Activated gamma-delta T cell treated with anti-CD3 and anti-CD28 coated beads, Interleukin-2, amount 50 U/mL, for 16 hours (primary cell): Measurements from ENCODE around the gene TCF15.
"Not testable (repeated sequence)": the region's sequence is repeated elsewhere in the genome, so short reads cannot be mapped to it uniquely, and the experiment has no call there.

Experiments
- DNase-seq: peaks from one replicate; pipeline ENCODE4 v3.0.0-alpha.2; 2020; ENCODE audit warnings: low read depth

Gene TCF15

DNA sequence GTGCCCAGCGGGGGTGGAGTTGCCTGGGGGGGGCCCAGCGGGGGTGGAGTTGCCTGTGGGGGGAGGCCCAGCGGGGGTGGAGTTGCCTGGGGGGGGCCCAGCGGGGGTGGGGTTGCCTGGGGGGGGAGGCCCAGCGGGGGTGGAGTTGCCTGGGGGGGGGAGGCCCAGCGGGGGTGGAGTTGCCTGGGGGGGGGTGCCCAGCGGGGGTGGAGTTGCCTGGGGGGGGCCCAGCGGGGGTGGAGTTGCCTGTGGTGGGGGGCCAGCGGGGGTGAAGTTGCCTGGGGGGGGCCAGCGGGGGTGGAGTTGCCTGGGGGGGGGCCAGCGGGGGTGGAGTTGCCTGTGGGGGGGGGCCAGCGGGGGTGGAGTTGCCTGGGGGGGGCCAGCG lies 31.9 kb upstream of the TCF15 start:
- DNase-seq = not testable (repeated sequence)

DNA sequence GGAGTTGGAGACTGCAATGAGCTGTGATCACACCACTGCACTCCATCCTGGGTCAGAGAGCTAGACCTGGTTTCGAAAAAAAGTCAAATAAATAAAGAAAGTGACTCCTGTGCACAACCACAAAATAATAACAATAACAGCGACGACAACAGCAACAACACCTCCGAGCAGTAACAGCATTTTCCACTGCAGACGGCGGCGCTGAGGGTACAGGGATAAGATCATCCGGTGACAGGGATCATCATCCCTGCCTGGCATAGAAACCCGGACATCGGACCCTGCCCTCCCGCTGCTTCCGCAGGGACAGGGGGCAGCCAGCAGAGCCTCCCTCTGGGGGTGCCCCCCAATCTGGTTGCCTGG lies 31.4 kb upstream of the TCF15 start:
- DNase-seq = no peak

DNA sequence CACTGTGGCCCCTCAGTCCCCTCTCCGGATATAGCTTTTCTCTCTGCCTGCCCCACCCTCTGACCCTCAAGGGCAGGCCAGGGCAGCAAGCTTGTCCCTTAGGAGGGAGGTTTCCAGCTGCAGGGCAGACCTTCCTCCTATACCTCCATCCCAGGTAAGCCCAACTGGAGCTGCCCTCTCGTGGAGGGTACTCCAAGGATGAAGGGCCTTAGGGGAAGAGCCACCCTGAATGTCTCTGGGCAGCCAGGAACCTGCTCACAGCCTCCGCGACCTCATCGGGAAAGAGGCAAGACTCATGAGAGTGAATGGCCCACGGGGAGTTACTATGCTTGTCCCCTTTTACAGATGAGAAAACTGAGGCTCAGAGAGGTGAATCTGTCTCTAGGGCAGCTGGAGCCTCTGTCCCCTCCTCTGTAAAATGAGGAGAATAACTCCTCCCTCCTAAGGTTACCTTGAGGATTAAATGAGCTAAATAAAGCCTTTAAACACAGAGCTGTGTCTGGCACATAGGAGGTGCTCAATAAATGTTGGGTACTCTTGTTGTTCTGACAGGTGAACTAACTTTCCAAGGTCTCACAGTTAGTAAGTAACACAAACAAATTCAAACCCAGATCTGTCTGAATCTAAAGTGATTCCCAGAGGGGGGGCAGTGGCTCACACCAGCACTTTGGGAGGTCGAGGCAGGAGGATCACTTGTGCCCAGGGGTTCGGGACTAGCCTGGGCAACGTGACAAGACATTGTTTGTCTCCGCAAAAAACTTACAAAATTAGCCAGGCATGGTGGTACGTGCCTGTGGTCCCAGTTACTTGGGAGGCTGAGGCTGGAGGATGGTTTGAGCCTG lies 30.8 kb upstream of the TCF15 start:
- no peak for DNase-seq

DNA sequence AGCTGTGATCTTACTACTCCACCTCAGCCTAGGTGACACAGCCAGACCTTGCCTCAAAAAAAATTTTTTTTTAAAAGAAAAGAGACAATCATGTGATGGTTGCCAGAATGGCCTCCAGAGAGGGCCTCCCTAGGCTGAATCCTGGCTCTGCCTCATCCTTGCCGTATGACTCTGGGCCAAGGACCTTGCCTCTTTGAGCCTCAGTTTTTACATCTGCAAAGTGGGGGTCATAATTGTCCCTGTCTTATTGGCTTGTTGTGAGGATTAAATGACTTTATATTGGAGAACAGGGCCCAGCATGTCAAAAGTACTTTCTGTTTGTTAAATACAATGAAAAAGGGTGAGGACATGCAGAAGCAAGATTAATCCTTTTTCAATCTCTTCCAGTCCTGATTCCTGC lies 28.5 kb upstream of the TCF15 start:
- no peak for DNase-seq

DNA sequence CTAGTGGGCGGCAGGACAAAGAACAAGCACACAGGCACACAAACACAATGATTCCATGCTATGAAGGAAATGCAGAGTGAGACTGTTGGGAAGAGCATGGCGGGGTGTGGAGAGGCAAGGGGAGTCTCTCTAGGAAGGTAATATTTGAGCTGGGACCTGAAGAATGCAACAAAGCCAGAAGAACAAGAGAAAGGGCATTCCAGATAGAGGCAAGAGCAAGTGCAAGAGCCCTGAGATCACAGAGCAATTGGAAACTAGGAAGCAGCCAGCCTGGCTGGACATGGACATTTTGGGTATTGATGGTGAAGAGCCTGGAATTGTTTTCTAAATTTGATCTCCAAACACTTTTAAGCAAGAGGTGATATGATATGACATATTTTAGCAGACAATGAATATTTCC lies 27.4 kb upstream of the TCF15 start:
- no peak for DNase-seq

- DNase-seq = no peak
These were observed 25.8 kb upstream of the TCF15 start for GRCh38 chr20:635893-636338.

DNA sequence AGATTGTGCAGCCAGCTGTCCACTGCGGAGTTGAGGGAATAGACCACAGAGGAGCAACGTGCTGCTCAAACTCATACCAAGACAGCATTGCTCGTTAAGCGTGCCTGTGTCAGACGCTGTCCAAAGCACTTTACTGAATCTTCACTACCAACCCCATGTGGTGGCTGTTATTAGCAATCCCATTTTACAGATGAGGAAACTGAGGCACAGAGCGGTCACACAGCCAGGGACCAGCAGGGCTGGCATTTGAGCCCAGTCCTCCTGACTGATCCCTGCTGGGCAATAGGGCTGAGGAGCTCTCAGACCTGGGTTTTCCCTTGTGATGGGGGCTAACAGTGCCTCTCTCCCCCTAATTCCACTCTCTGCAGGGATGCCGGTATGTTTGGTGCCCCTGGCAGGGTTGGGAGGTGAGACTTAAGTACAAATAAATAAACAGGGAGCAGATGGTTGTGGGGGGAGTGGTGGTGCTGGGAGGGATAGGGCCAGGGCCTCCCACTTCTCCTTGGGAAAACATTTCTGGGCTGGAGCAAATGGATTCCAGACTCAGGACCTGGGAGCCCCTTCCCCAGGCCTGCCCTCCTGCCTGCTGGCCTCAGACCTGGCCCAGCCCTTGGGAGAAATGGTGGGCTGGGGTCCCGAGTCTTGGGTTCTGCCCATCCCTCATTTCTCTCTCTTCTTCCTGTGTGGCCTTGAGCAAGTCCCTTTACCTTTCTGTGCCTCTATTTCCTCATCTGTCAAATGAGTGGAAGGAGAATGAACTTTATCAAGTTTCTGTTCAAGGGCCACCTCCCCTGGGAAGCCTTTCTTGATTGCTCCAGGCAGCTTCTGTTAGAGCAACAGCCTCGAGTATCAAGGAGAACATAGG lies 25.2 kb upstream of the TCF15 start:
- DNase-seq = no peak

DNA sequence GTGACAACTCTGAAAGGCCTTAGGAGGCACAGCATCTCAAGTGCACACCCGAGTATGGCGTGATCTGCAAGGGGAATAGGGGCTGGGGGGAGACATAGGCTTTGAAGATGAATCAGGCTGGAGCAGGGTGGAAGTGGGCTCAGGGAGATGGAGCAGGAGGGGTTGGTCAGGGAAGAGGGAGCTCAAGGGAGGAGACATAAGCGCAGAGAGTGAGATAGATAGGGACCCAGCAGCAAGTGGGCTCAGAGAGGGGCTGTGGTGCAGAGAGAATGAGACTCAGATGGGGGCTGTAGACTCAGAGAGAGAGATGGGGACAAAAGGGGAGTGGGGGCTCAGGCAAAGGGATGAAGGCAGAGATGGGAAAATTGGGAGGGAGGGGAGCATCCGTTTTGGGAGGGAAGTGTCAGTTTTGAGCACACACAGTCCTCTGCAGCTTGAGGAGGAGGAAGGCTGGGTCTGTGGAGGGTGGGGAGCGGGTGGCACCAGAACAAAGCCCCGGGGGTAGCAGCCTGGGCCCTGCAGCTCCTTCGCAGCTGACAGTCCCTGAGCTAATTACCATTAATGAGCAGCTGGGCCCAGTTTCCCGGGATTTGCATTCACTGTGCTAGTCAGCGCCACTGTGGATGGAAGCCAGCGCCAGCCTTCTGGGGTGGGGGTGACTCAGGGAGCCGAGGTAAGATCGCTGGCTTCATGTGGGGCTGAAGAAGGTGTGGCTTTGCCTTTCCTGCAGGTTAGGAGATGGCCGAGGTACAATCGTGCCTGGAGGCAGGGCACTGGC lies 24.2 kb upstream of the TCF15 start:
- DNase-seq = no peak

DNA sequence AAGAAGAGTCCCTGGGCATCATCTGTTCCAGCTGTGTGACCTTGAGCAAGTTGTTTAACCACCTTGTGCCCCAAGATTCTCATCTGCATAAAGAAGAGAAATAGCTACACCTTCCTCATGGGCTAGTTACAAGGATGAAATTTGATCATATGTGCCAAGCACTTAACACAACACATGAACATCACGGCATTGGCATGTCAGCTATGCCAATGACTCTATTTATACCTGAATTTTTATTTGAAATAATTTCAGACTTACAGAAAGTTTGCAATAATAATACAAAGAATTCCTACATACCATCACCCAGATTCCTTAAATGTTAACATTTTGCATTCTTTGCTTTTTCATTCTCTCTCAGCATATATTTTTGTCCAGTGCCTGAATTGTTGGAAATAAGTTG lies 21.0 kb upstream of the TCF15 start:
- no peak for DNase-seq

DNA sequence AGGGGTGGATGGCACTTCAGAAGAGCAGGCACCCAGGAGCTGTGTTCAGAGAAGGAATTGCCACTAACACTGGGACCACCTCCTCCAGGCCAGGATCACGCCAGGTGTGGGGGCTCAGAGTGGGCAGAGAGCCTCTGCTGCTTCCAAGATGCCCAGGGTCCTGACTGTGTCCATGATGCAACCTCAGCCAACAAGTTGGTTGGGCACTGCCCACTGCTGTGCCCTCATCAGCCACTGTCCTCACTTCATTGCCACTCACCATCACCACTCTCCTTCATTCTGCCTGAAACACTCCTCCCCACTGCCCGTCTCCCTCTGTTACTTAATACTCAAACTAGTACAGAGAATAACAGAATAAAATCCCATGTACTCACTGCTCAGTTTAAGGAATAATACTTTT lies 16.5 kb upstream of the TCF15 start:
- no peak for DNase-seq

DNA sequence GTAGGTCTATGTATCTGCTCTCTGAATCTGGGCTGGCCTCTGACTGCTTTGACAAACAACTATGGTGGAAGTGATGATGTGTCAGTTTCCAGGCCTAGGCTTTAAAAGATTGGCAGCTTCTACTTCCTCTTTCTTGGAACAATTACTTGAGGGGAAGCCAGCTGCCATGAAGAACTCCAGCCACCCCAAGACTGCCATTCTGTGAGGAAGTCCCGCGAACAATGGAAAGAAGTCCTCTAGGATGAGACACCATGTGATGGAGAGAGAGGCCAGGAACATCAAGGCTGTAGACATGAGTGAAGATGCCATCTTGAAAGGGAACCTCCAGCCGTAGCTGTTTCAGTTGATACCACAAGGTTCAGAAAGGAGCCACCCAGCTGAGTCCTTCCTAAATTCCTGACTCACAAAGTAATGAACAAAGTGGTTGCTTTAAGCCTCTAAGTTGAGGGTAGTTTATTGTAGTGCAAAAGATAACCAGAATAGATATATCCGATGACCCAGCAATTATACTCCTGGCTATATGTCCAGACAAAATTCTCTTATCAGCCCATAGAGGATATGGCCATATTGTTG lies 15.3 kb upstream of the TCF15 start:
- no peak for DNase-seq

- no peak for DNase-seq
These were observed 13.6 kb upstream of the TCF15 start for GRCh38 chr20:623704-624103.

DNA sequence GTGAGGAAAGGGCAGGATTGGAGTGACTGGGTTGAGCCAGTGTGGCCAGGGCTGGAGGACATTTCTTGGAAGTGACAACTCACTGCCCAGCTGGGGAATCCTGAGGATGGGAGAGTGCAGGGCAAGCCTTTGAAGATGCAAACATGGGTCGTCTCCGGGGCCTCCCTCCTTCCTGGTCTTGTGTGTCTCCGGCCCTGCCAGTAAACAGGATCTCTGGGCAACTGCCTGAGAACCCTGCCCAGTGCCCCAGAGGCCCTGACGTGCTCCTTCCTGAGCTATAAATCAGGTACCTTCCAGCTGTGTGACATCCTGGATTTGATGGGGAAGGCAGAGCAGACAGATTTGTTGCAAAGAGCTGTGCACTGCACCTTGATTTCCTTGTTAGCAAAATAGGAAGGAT lies 12.9 kb upstream of the TCF15 start:
- no peak for DNase-seq

- DNase-seq = no peak
These were observed 12.1 kb upstream of the TCF15 start for GRCh38 chr20:622161-622560.

DNA sequence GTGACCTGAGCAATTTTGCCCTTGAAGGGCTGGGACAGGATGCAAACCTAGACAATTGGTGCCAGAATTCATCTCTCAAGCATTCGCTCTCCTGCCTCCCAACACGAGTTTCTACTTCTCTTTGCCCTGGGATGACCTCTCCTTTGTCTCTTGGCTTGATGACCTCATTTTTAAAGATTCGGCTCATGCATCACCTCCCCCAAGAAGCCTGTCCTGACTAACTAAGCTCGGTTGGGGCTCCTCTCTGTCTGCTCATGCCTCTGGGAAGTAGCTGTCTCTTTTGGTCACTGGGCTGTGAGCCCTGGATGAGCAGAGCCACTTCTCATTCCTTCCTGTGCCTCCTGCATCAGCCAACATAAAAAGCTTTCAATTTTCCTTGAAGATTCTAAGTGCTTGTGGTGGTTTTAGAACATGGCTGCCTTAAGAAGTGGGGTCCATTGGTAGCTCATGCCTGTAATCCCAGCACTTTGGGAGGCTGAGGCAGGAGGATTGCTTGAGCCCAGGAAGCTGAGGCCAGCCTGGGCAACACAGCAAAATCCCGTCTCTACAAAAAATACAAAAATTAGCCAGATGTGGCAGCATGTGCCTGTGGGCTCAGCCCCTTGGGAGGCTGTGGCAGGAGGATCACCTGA lies 11.1 kb upstream of the TCF15 start:
- DNase-seq = no peak

- DNase-seq = no peak
These were observed 10.1 kb upstream of the TCF15 start for GRCh38 chr20:620246-620645.

DNA sequence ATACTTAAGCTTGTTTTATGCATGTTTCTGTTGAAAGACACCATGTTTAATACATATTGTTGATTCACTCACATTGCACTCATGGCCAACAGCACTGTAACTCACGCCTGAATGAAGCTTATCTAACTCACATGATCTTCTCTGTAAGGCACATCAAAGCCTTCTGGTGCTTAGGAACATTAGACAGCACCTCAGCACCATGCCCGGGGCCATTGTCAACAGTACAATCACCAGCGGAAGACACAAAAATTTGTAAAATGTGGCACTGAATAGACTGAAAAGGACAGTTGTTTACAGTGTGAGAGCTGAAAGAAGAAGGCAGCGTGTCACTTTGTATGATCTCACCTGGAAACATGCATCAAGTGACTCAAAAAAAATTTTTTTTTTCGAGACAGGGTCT lies 8.9 kb upstream of the TCF15 start:
- no peak for DNase-seq

GRCh38 chr20:617934-618690 lies 8.0 kb upstream of the TCF15 start:
- no peak for DNase-seq

- DNase-seq = no peak
These were observed 5.4 kb upstream of the TCF15 start for GRCh38 chr20:615514-615913.

DNA sequence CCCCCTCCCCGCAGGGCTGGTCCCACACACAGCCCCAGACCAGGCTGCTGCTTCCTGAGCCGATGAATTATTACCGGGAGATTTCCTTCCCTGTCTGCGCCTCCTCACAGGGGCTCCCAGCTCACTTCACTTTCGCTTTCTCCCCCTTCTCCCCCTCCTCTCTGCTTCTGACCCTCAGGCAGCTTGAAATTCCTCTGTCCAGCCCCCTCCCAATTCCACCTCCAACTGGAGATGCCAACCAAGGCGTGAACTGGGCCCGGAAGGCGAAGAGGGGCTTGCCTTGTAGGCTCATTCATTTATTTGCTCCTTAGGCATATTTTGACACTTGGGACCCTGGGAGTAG lies 1.7 kb upstream of the TCF15 start:
- no peak for DNase-seq
